Ovary (tissue), 3 donors: Measurements from ENCODE around the gene SIRT3.

Source experiments
- CTCF ChIP-seq, 3 donors: fragments of 450-650 bp in 2 of 3; fragments of 200-600 bp in 1 of 3; IDR thresholded peaks; one replicate each; pipeline versions ENCODE4 v1.5.1 to v1.8.0; 2016 to 2022; ENCODE audit warnings: antibody characterized with exemption in 3 of 3, mild to moderate bottlenecking in 1 of 3
- EP300 ChIP-seq: sonication (generic); formaldehyde crosslinking; IDR thresholded peaks from one replicate; pipeline ENCODE4 v1.6.1; 2017; ENCODE audit warnings: antibody characterized with exemption
- POLR2A ChIP-seq: fragments of 450-650 bp; IDR thresholded peaks from one replicate; pipeline ENCODE4 v1.6.1; 2017; ENCODE audit warnings: antibody characterized with exemption, mild to moderate bottlenecking, moderate library complexity
- donor health status: DM: no; HTN: no; CAD: no.

- TF ChIP-seq CTCF (IDR thresholded peaks at IDR 0.05) (no peak), POLR2A (no peak), EP300 (no peak)
These were observed 45.5 kb upstream of the SIRT3 start for GRCh38 chr11:281486-282161.
